NT2/D1 (cell line): ENCODE results near the gene ZNF358.

Experiments used
- SUZ12 ChIP-seq: IDR thresholded peaks from 2 replicates; pipeline ENCODE4 v1.6.1; 2011; ENCODE audit not compliant: insufficient read length, insufficient read depth; ENCODE audit errors: extremely low read depth
- YY1 ChIP-seq: IDR thresholded peaks from 2 replicates; pipeline ENCODE4 v1.6.1; 2011; ENCODE audit not compliant: insufficient read length, insufficient read depth

DNA sequence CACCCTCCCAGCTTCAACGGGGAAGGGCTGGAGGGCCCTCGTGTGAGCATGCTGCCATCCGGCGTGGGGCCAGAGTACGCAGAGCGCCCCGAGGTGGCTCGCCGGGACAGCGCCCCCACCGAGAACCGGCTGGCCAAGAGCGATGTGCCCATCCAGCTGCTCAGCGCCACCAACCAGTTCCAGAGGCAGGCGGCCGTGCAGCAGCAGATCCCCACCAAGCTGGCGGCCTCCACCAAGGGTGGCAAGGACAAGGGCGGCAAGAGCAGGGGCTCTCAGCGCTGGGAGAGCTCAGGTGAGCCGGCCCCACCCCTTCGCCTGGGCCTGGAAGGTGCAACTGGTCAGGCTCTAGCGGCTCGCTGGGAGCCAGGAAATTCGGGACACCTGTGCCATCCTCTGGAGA, 47.1 kb upstream of the ZNF358 start:
- no peak for TF ChIP-seq SUZ12
- no peak for TF ChIP-seq YY1
